HAP-1 (cell line): ENCODE measurements around the gene MST1.

Experiments used
- DNase-seq, 2 experiments: peaks; one replicate each; pipeline ENCODE4 v3.0.0-alpha.2; 2016 to 2020; ENCODE audit warnings: low spot score in 2 of 2
- H3K27me3 ChIP-seq: fragments of 250-450 bp; sonication (Bioruptor Pico); 2 replicates; pipeline ENCODE4 v1.5.1; 2020; ENCODE audit warnings: low read depth, mild to moderate bottlenecking, moderate library complexity
- H3K36me3 ChIP-seq: fragments of 250-450 bp; sonication (Bioruptor Pico); replicated peaks from 2 replicates; pipeline ENCODE4 v1.5.1; 2020; ENCODE audit warnings: mild to moderate bottlenecking
- H3K4me1 ChIP-seq: fragments of 250-450 bp; sonication (Bioruptor Pico); 2 replicates; pipeline ENCODE4 v1.5.1; 2020; ENCODE audit warnings: mild to moderate bottlenecking
- H3K4me3 ChIP-seq: fragments of 250-450 bp; sonication (Bioruptor Pico); 2 replicates; pipeline ENCODE4 v1.5.1; 2020; ENCODE audit warnings: mild to moderate bottlenecking, moderate library complexity
- H3K9me3 ChIP-seq: fragments of 250-450 bp; sonication (Bioruptor Pico); 2 replicates; pipeline ENCODE4 v1.5.1; 2020; ENCODE audit warnings: mild to moderate bottlenecking, moderate library complexity
- in situ Hi-C: fragments of 300-500 bp; cut with MboI; formaldehyde crosslinking; loops from 3 replicates; pipeline ENCODE4 v1.14.3; 2020; ENCODE audit warnings: low sequenced_read_pairs, inconsistent platforms, mixed read lengths

The MST1 gene

DNA sequence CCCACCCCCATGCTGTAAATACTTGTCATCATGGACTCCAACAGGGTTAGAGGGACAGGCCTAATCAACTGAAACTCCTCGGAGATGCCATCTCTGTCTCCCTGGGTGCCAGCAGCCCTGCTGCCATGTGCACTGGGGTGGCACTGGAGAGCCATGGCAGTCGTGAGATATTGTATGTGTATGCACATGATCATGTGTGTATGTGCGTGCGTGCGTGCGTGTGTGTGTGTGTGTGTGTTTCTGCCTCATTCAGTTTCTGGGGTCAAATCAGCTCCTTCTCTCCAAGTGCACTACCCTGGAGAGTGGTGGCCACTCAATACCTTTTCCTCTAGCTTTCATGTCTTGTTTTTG is 18.4 kb downstream of the MST1 start:
- H3K4me3 ChIP-seq = no peak overlapping the region
- H3K9me3 ChIP-seq = no peaks in the 10 kb centered on the region
- peaks cover 6% of the 10 kb centered on the region for H3K36me3 ChIP-seq
- in situ Hi-C loops = loop anchor here (5.0 kb wide), 1 partner anchor 124 kb away; no protein-coding TSS in a partner anchor
- no peaks in the 10 kb centered on the region for H3K27me3 ChIP-seq
- no peak for DNase-seq
- peaks cover 12% of the 10 kb centered on the region for H3K4me1 ChIP-seq

DNA sequence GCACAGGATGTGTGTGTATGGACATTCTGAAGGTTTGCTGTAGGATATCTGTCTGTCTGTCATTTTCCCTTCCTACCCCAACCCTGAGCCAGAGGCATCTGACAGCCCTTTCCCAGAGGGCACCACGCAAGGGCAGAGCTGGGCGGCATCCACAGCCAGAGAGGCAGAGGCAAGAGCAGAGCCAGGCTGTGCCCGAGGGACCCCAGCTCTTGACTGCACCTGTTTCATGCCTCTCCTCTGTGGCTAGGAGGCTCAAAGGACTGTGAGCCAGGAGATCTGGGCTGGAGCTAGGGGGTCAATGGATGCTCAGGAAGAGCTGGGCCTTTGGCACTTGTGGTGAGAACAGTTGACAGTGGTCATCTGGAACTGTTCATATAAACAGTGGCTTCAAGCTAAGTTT is 19.9 kb downstream of the MST1 start:
- in situ Hi-C loops = no loop called here

DNA sequence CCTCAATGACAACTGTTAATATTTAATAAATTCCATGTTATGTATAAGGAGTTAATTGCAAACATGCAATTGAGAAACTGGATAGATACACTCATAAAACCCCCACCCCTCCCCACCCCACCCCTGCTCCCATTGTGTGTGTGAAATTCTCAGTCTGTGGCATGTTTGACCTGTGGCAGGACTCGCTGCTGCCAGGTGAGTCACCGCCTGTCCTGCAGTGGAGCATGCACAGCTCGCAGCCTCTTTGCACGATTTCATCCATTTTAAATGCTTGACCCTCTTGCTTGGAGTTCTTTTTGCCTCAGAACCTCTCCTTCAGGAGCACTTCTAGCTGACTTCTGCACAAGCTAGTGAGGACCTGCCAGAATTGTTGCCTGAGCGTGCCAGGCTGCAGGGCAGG is 20.4 kb downstream of the MST1 start:
- Histone ChIP-seq H3K27me3 (no peaks in the 10 kb centered on the region), H3K4me3 (no peak overlapping the region), H3K36me3 (no peaks in the 10 kb centered on the region; the same call in 1 of the 2 replicates), H3K9me3 (no peaks in the 10 kb centered on the region), H3K4me1 (peaks cover 7% of the 10 kb centered on the region)
- DNase-seq = no peak
- in situ Hi-C loops = no loop called here

More for the DNA sequence above, 19.9 kb downstream of the MST1 start:
- Histone ChIP-seq H3K4me1 (peaks cover 7% of the 10 kb centered on the region), H3K4me3 (no peak overlapping the region), H3K27me3 (no peaks in the 10 kb centered on the region), H3K9me3 (no peaks in the 10 kb centered on the region), H3K36me3 (no peaks in the 10 kb centered on the region; the same call in none of the 2 replicates)
- DNase-seq = no peak

DNA sequence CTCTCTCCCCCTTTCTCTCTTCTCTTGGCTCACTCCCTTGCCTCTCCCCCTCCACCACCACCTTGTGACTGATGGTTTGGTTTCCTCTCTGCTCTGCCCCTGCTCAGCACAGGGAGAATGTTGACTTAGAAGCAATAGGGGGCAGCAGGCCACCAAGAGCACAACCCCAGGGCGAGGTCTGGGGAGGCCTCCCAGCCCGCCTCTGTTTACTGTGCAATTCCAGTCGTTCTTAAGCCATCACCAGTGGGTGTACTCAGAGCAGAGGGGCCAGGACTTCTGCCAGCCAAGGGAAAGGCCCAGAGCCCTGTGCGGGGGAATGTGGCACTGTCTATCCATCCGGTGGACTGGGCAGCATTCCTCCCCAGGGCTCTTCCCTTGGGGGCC is 20.9 kb downstream of the MST1 start:
- peak in 1 of 2 experiments; percentile 29 for DNase-seq
- no peaks in the 10 kb centered on the region; the same call in 1 of the 2 replicates for H3K36me3 ChIP-seq
- peaks cover 6% of the 10 kb centered on the region for H3K4me1 ChIP-seq
- H3K27me3 ChIP-seq = no peaks in the 10 kb centered on the region
- in situ Hi-C loops = no loop called here
- H3K9me3 ChIP-seq = no peaks in the 10 kb centered on the region
- no peak overlapping the region for H3K4me3 ChIP-seq

DNA sequence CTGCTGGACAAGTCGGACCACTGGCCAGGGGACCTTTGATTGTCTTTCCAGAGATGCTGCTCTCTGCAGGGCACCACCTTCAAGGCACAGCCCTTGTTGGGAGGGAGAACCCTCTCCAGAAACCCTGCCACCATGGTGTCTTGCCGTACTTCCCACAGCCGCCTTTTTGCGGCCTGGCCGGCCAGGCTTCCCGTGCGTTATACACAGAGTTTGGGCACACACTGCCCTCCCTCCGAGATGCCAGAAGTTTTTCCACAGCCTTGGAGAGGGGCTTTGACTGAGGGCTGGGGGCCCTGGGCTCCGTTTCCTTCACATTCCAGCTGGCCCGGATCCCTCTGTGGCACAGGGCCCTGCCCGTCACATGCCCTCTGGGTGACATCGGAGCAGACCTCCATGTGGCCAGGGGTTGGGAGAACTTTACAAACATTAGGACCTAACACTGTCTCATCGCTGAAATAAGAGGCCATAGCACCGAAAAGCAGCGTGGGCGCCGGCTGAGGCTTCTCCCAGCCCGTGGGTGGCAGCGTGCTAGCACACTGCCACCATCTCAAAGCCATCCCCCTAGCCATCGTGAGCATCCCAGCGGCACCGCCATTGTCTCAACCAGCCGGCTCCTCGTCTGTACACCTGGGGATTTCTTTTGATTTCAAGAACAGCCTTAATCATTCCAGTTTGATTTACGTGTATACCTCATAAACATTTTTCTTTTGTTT is 21.4 kb downstream of the MST1 start:
- in situ Hi-C loops = no loop called here
- Histone ChIP-seq H3K4me1 (peaks cover 2% of the 10 kb centered on the region; the same call in 1 of the 2 replicates), H3K9me3 (no peaks in the 10 kb centered on the region), H3K27me3 (no peaks in the 10 kb centered on the region), H3K4me3 (no peak overlapping the region), H3K36me3 (no peaks in the 10 kb centered on the region)
- DNase-seq = no peak

DNA sequence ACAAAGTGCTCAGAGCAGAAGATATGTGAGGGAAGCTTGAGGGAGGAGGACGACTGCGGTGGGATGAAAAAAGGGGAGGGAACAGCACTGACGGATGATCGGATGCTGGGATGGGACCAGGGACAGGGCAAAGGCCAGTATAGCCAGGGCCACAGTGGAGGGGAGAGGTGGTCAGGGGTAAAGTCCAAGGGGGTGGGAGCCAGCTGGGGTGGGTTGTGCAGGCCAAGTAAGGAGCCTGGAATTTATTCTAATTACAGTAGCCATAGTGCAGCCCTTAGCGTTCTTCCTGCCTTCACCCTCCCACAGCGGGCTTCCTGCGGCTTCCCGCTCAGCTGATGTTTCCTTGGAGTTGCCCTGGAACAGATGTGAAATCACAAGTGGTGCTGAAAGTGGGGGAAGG is 22.7 kb downstream of the MST1 start:
- Histone ChIP-seq H3K9me3 (no peaks in the 10 kb centered on the region), H3K4me1 (no peaks in the 10 kb centered on the region; the same call in 1 of the 2 replicates), H3K36me3 (no peaks in the 10 kb centered on the region), H3K4me3 (no peak overlapping the region), H3K27me3 (no peaks in the 10 kb centered on the region)
- in situ Hi-C loops = no loop called here
- no peak for DNase-seq

DNA sequence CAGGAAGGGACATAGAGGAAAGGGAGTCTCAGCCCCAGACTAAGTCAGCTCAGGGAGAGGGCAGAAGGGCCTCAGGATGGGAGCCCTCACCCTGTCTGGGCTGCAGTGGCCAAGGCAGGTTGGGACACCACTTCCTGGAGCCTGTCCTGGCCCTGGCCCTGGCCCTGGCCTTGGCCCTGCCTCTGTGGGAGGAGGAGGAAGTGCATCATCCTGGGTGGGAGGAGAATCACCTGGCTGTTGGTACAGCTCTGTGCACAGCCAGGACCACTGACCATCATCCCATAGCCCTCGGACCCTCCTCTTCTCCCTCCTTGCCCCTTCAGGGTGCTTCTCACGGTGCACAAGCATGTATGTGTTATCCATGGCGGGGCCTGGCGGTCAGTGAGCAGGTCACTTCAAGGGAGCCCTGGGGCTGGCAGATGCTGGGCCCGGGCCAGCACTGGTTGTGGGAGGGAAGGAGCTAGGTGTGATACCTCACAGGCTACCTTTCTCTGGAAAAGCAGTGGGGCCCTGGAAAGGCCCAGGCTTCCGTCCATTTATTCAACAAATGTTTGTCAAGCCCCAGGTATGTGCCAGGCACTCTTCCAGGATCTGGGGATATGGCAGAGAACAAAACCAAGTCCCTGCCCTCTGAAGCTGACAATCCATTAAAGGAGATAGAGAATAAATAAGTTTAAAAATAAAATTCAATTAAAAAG is 23.3 kb downstream of the MST1 start:
- Histone ChIP-seq H3K4me1 (no peaks in the 10 kb centered on the region), H3K27me3 (no peaks in the 10 kb centered on the region), H3K36me3 (no peaks in the 10 kb centered on the region), H3K4me3 (no peak overlapping the region), H3K9me3 (no peaks in the 10 kb centered on the region)
- DNase-seq = no peak
- in situ Hi-C loops = no loop called here

DNA sequence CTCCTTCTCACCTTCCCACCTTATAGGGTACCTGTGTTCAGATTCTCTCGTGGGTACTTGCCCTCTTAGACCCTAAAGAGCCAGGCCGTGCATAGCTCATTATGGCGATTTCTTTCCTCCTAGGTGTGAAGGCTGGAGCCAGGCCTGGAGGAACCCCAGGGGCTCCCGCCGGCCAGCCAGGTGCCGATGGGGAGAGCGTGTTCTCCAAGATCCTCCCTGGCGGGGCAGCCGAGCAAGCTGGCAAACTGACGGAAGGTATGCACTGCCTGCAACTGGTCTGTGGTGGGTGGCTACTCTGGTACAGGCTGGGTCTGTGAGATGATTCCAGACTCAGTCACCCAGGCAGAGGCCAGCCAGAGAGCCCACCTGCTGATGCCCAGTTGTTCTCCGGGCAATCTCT is 25.0 kb downstream of the MST1 start:
- Histone ChIP-seq H3K4me3 (no peak overlapping the region), H3K27me3 (no peaks in the 10 kb centered on the region), H3K36me3 (no peaks in the 10 kb centered on the region), H3K4me1 (no peaks in the 10 kb centered on the region), H3K9me3 (no peaks in the 10 kb centered on the region)
- no peak for DNase-seq
- in situ Hi-C loops = no loop called here

DNA sequence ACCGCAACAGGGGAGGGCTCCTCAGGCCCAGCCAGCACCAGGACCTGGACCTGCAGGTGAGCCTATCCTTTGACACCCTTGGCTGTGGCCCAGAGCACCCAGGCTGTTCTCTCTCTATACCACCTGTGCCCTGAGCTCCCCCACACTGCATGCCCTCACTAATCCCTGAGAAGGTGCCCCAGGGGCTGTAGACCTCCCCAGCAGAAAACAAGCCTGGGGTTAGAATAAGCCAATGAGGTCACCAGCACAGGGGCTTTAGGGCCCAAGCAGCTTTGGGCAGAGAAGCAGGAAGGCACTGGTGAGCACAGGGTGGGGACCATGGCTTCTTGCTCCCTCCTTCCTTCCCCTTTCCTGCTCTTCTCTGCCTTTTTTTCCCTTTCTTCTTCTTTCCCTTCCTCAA is 25.4 kb downstream of the MST1 start:
- no peaks in the 10 kb centered on the region for H3K36me3 ChIP-seq
- no peaks in the 10 kb centered on the region for H3K4me1 ChIP-seq
- no peak overlapping the region for H3K4me3 ChIP-seq
- no peaks in the 10 kb centered on the region for H3K9me3 ChIP-seq
- H3K27me3 ChIP-seq = no peaks in the 10 kb centered on the region
- in situ Hi-C loops = no loop called here
- DNase-seq = no peak

DNA sequence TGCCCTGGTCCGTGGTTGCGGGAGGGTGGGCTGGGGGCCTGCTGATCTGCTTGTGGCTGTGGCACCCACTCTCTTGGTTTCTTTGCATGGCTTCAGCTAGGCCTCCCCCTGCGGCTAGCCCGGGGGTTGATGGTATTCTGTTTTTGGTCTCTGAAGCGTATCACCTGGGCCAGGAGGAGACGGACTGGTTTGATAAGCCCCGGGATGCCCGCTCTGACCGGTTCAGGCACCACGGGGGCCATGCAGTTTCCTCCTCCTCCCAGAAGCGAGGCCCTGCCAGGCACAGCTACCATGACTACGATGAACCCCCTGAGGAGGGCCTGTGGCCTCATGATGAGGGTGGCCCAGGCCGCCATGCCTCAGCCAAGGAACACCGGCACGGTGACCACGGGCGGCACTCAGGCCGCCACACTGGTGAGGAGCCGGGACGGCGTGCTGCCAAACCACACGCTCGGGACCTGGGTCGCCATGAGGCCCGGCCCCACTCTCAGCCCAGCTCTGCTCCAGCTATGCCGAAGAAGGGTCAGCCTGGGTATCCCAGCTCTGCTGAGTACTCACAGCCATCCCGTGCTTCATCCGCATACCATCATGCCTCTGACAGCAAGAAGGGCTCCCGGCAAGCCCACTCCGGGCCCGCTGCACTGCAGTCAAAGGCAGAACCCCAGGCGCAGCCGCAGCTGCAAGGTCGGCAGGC is 26.4 kb downstream of the MST1 start:
- in situ Hi-C loops = no loop called here
- DNase-seq = no peak
- no peak overlapping the region for H3K4me3 ChIP-seq
- no peaks in the 10 kb centered on the region for H3K27me3 ChIP-seq
- no peaks in the 10 kb centered on the region for H3K4me1 ChIP-seq
- no peaks in the 10 kb centered on the region for H3K9me3 ChIP-seq
- no peaks in the 10 kb centered on the region for H3K36me3 ChIP-seq

DNA sequence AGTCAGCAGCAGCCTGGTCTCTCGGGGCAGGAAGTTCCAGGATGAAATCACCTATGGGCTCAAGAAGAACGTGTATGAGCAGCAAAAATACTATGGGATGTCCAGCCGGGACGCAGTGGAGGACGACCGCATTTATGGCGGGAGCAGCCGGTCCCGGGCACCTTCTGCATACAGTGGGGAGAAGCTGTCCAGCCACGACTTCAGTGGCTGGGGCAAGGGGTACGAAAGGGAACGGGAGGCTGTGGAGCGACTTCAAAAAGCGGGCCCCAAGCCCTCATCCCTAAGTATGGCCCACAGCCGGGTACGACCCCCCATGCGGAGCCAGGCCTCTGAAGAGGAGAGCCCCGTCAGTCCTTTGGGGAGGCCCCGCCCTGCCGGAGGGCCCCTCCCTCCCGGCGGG is 27.3 kb downstream of the MST1 start:
- Histone ChIP-seq H3K4me3 (no peak overlapping the region), H3K36me3 (no peaks in the 10 kb centered on the region), H3K4me1 (no peaks in the 10 kb centered on the region), H3K27me3 (no peaks in the 10 kb centered on the region), H3K9me3 (no peaks in the 10 kb centered on the region)
- DNase-seq = no peak
- in situ Hi-C loops = no loop called here

DNA sequence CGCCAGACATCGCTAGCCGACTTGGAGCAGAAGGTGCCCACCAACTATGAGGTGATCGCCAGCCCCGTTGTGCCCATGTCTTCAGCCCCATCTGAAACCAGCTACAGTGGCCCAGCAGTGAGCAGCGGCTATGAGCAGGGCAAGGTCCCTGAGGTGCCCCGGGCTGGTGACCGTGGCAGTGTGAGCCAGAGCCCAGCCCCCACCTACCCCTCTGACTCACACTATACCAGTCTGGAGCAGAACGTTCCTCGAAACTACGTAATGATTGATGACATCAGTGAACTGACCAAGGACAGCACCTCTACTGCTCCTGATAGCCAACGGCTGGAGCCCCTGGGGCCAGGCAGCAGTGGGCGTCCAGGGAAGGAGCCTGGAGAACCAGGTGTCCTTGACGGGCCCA is 28.0 kb downstream of the MST1 start:
- H3K4me3 ChIP-seq = no peak overlapping the region
- no peaks in the 10 kb centered on the region for H3K4me1 ChIP-seq
- no peaks in the 10 kb centered on the region for H3K36me3 ChIP-seq
- no peaks in the 10 kb centered on the region for H3K27me3 ChIP-seq
- no peaks in the 10 kb centered on the region for H3K9me3 ChIP-seq
- DNase-seq = no peak
- in situ Hi-C loops = no loop called here

DNA sequence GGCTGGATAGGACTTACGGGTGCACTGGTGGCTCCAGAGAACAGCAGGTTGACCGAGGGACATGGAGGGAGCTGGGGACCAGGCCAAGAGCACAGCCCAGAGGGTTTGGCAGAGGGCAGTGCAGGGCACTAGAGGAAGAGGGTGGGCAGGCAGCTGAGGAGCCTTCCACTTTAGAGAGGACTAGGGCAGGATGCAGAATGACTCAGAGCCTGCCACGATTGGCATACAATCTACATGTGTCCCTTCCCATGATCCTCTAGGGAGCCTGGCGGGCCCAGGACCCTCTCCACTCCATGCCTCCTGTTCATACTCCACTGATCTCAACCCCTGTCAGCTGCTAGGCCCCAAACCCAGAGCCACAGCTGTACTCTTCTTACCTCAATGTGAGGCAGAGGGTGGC is 29.5 kb downstream of the MST1 start:
- Histone ChIP-seq H3K36me3 (no peaks in the 10 kb centered on the region), H3K4me1 (no peaks in the 10 kb centered on the region), H3K4me3 (no peak overlapping the region), H3K27me3 (no peaks in the 10 kb centered on the region), H3K9me3 (no peaks in the 10 kb centered on the region)
- in situ Hi-C loops = no loop called here
- DNase-seq = no peak

DNA sequence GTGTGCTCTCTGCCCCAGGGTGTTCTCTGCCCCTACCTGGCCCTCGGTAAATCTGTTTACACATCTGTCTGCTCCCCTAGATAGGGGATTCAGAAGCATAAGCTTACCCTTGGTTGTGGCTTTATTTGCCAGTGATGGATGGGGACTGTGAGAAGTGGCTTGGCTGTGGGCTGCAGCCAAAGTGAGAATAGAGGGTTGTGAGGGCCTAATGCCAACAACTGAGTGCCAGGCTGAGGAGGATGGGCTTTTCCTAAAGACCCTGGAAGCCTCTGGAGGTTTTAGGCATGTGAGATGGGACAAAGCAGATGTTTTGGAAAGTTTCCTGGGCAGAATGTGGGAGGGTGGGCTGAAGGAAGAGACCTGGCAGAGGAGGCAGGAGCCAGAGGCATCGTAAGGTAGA is 30.6 kb downstream of the MST1 start:
- H3K4me3 ChIP-seq = no peak overlapping the region
- no peak for DNase-seq
- H3K36me3 ChIP-seq = no peaks in the 10 kb centered on the region
- H3K9me3 ChIP-seq = no peaks in the 10 kb centered on the region
- in situ Hi-C loops = no loop called here
- H3K4me1 ChIP-seq = no peaks in the 10 kb centered on the region
- H3K27me3 ChIP-seq = no peaks in the 10 kb centered on the region
